ENCODE data around the gene CDH23. TPM values are rescaled to one million over a fixed set of nuclear protein-coding genes. Genes with fewer than 3 reads are reported as not detected.

The CDH23 gene
- total and polyA plus RNA-seq, 2 donors from 2014 or later: 1.1 to 6.4 TPM

GRCh38 chr10:71558991-71559390 lies 162.3 kb downstream of the CDH23 start:
- Histone ChIP-seq H3K27me3 (ENCODE audit: control insufficient read depth, insufficient read depth, low read length) (no peaks in the 10 kb centered on the region), H3K27ac (ENCODE audit: low read depth in 2 of 2, low read length in 2 of 2) (no peak overlapping the region), H3K9me3 (ENCODE audit: control insufficient read depth in 2 of 3, insufficient read depth in 1 of 3, low read length in 3 of 3) (no peaks in the 10 kb centered on the region), H3K4me1 (ENCODE audit: control insufficient read depth in 2 of 3, insufficient read depth in 2 of 3, low read depth in 1 of 3, low read length in 3 of 3) (no peaks in the 10 kb centered on the region), H3K4me3 (ENCODE audit: low read length in 3 of 3) (no peak overlapping the region), H3K36me3 (ENCODE audit: control insufficient read depth in 2 of 3, insufficient read depth in 3 of 3, low read length in 3 of 3) (no peaks in the 10 kb centered on the region), H3K9ac (ENCODE audit: low read length in 3 of 3) (no peak overlapping the region)
- intact Hi-C loops (cut with DNase I): no loop called here
- TF ChIP-seq CTCF (IDR thresholded peaks at IDR 0.05; ENCODE audit: borderline replicate concordance, extremely low read depth, insufficient read depth): no peak
- DNase-seq (peak in 1 of 5 donors; percentile 51), FAIRE-seq (no peak)

- DNase-seq: peak in 4 of 5 donors; percentile 43 to 54 (median 50)
- intact Hi-C loops (cut with DNase I): no loop called here
- no peaks in the 10 kb centered on the region for H3K36me3 ChIP-seq (ENCODE audit: control insufficient read depth in 2 of 3, insufficient read depth in 3 of 3, low read length in 3 of 3)
- H3K9ac ChIP-seq (ENCODE audit: low read length in 3 of 3): no peak overlapping the region
- no peaks in the 10 kb centered on the region for H3K4me1 ChIP-seq (ENCODE audit: control insufficient read depth in 2 of 3, insufficient read depth in 2 of 3, low read depth in 1 of 3, low read length in 3 of 3)
- no peak overlapping the region for H3K4me3 ChIP-seq (ENCODE audit: low read length in 3 of 3)
- FAIRE-seq: no peak
- H3K27me3 ChIP-seq (ENCODE audit: control insufficient read depth, insufficient read depth, low read length): no peaks in the 10 kb centered on the region
- H3K9me3 ChIP-seq (ENCODE audit: control insufficient read depth in 2 of 3, insufficient read depth in 1 of 3, low read length in 3 of 3): no peaks in the 10 kb centered on the region
- TF ChIP-seq CTCF (IDR thresholded peaks at IDR 0.05; ENCODE audit: borderline replicate concordance, extremely low read depth, insufficient read depth): no peak
- H3K27ac ChIP-seq (ENCODE audit: low read depth in 2 of 2, low read length in 2 of 2): no peak overlapping the region
These were observed 164.4 kb downstream of the CDH23 start for GRCh38 chr10:71561003-71561574.

GRCh38 chr10:71562181-71562580 lies 165.5 kb downstream of the CDH23 start:
- DNase-seq (no peak), FAIRE-seq (no peak)
- intact Hi-C loops (cut with DNase I): no loop called here
- Histone ChIP-seq H3K36me3 (ENCODE audit: control insufficient read depth in 2 of 3, insufficient read depth in 3 of 3, low read length in 3 of 3) (no peaks in the 10 kb centered on the region), H3K27ac (ENCODE audit: low read depth in 2 of 2, low read length in 2 of 2) (no peak overlapping the region), H3K9ac (ENCODE audit: low read length in 3 of 3) (no peak overlapping the region), H3K9me3 (ENCODE audit: control insufficient read depth in 2 of 3, insufficient read depth in 1 of 3, low read length in 3 of 3) (no peaks in the 10 kb centered on the region), H3K4me1 (ENCODE audit: control insufficient read depth in 2 of 3, insufficient read depth in 2 of 3, low read depth in 1 of 3, low read length in 3 of 3) (no peaks in the 10 kb centered on the region), H3K27me3 (ENCODE audit: control insufficient read depth, insufficient read depth, low read length) (no peaks in the 10 kb centered on the region), H3K4me3 (ENCODE audit: low read length in 3 of 3) (no peak overlapping the region)
- no peak for TF ChIP-seq CTCF (IDR thresholded peaks at IDR 0.05; ENCODE audit: borderline replicate concordance, extremely low read depth, insufficient read depth)

GRCh38 chr10:71562904-71563303 lies 166.2 kb downstream of the CDH23 start:
- no peak for DNase-seq
- no peaks in the 10 kb centered on the region for H3K4me1 ChIP-seq (ENCODE audit: control insufficient read depth in 2 of 3, insufficient read depth in 2 of 3, low read depth in 1 of 3, low read length in 3 of 3)
- no peak for FAIRE-seq
- H3K9me3 ChIP-seq (ENCODE audit: control insufficient read depth in 2 of 3, insufficient read depth in 1 of 3, low read length in 3 of 3): no peaks in the 10 kb centered on the region
- H3K27ac ChIP-seq (ENCODE audit: low read depth in 2 of 2, low read length in 2 of 2): no peak overlapping the region
- no peak overlapping the region for H3K9ac ChIP-seq (ENCODE audit: low read length in 3 of 3)
- no peaks in the 10 kb centered on the region for H3K36me3 ChIP-seq (ENCODE audit: control insufficient read depth in 2 of 3, insufficient read depth in 3 of 3, low read length in 3 of 3)
- TF ChIP-seq CTCF (IDR thresholded peaks at IDR 0.05; ENCODE audit: borderline replicate concordance, extremely low read depth, insufficient read depth): no peak
- no peak overlapping the region for H3K4me3 ChIP-seq (ENCODE audit: low read length in 3 of 3)
- intact Hi-C loops (cut with DNase I): no loop called here
- no peaks in the 10 kb centered on the region for H3K27me3 ChIP-seq (ENCODE audit: control insufficient read depth, insufficient read depth, low read length)

All from kidney (tissue), 14 donors.